H1 (cell line): ENCODE data around the gene LZTFL1.

ENCODE experiments used
- BRCA1 ChIP-seq: IDR thresholded peaks from 2 replicates; pipeline ENCODE4 v1.6.1; 2012; ENCODE audit warnings: low read depth, low read length, improper control_type of control experiment
- CTCF ChIP-seq, 3 experiments: IDR thresholded peaks; 1 replicate in 2 of 3; 2 replicates in 1 of 3; pipeline versions ENCODE4 v1.5.1 to v1.6.1; 2011; ENCODE audit warnings: low read length in 3 of 3, mild to moderate bottlenecking in 3 of 3, inconsistent platforms in 2 of 3, low read depth in 1 of 3, moderate library complexity in 1 of 3; ENCODE audit not compliant: insufficient read depth in 1 of 3; ENCODE audit errors: control extremely low read depth in 1 of 3
- EZH2 ChIP-seq: fragments of 200-600 bp; sonication (generic); IDR thresholded peaks from 2 replicates; pipeline ENCODE4 v1.7.1; 2012; ENCODE audit warnings: low read depth, mild to moderate bottlenecking, moderate library complexity, low read length, inconsistent platforms; ENCODE audit not compliant: severe bottlenecking
- FOSL1 ChIP-seq: IDR thresholded peaks from 2 replicates; pipeline ENCODE4 v1.6.1; 2011; ENCODE audit warnings: mild to moderate bottlenecking, low read depth, low read length, moderate library complexity; ENCODE audit not compliant: insufficient read depth
- KDM1A ChIP-seq: fragments of 200-600, 300-600 bp; sonication (generic); IDR thresholded peaks from 2 replicates; pipeline ENCODE4 v1.7.1; 2016; ENCODE audit warnings: mild to moderate bottlenecking, low read length, borderline replicate concordance
- POLR2A ChIP-seq, 2 experiments: IDR thresholded peaks; 1 replicate in 1 of 2; 2 replicates in 1 of 2; pipeline ENCODE4 v1.6.1; 2011; ENCODE audit warnings: low read depth in 2 of 2, low read length in 2 of 2, mild to moderate bottlenecking in 2 of 2; ENCODE audit errors: control extremely low read depth in 1 of 2
- RXRA ChIP-seq: IDR thresholded peaks from 2 replicates; pipeline ENCODE4 v1.6.1; 2011; ENCODE audit warnings: low read depth, mild to moderate bottlenecking, low read length, moderate library complexity; ENCODE audit not compliant: insufficient read depth
- SRF ChIP-seq: IDR thresholded peaks from 2 replicates; pipeline ENCODE4 v1.6.1; 2011; ENCODE audit warnings: mild to moderate bottlenecking, low read depth, low read length, moderate library complexity
- ZNF274 ChIP-seq: IDR thresholded peaks from 2 replicates; pipeline ENCODE4 v1.7.0; 2012; ENCODE audit warnings: low read length, borderline replicate concordance; ENCODE audit errors: extremely low read depth

- TF ChIP-seq CTCF (IDR thresholded peaks at IDR 0.05; ENCODE audit: control extremely low read depth in 1 of 3, insufficient read depth in 1 of 3, low read depth in 1 of 3, low read length in 3 of 3) (no peak), BRCA1 (no peak), KDM1A (no peak), ZNF274 (no peak), EZH2 (no peak), RXRA (no peak), POLR2A (IDR thresholded peaks at IDR 0.05; ENCODE audit: control extremely low read depth in 1 of 2, low read depth in 2 of 2, low read length in 2 of 2) (no peak), SRF (no peak), FOSL1 (no peak)
Observed at GRCh38 chr3:45796902-45797637, 44.8 kb downstream of the LZTFL1 start.
